EH (cell line): ENCODE data around the gene MAP3K4.
A peak's percentile ranks its signal among the peaks of the same experiment; 100 is the strongest.
"Not testable (repeated sequence)": the region's sequence is repeated elsewhere in the genome, so short reads cannot be mapped to it uniquely, and the experiment has no call there.

Experiments used
- DNase-seq: peaks from one replicate; pipeline ENCODE4 v3.0.0-alpha.2; 2015; ENCODE audit warnings: low read depth

Gene MAP3K4

DNA sequence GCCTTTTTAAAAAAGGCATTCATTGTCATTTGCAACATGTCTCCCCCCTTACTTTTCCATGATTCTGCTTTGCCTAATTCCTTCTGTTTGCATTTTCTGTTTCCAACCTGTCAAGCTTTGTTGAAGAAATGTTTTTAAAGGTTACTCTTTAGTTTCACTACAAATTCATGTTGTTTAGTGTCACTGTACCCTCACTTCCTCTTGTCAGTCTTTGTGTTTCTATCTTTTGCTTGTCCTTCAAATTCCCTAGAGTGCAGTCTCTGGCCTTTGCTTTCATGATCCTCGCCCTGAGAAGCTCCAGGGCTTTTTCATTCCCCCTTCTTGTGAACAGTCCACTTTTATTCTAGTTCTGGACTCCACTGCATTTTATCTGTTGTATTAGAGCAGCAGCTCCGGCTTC, 90.6 kb downstream of the MAP3K4 start:
- no peak for DNase-seq

DNA sequence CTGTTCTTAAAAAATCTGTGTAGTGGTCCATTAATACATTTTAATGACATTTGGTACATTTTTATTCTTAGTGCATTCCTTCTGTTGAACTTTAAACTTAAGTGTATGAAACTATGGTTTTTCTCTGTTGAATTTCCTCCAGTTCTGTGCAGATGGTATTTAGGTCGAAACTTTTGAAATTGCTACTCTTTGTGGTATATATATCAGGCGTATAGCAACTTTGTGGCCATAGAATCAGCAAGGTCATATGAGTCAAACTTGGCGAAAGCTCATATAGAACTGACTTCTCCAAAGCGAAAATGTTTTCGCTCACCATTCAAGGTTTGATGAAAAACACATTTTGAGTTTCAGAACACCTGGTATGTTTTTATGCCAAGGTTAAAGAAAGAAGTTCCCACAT, 93.7 kb downstream of the MAP3K4 start:
- peak; percentile 54 for DNase-seq

DNA sequence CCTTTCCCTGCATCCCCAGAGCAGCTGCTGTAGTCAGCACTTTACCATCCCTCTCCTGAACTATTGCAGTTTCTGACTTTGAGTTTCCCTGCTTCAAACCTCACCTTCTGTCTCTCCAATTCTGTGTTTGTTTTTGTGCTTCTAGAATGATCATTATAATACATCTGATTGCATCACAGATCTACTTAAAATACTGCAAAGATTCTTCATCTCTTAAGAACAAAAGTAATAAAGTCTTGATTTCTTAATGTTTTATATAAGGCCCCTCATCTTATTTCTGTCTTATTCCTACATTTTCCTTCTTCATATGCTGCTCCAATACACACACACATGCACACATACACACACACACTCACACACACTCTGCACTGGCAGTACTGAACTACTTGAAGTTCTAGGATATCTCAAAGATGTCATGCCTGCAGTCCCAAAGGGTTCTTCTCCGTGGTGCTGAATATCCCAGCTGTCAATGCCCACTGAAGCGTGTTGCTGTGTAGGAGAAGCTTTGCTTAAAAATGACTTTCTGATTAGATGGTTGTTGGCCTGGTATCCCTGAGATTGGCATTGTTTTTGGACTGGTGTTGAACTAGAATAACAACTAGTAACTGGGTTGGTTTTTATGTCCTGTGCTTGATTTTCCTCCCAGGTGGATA, 97.2 kb downstream of the MAP3K4 start:
- DNase-seq, result peak; percentile 40

DNA sequence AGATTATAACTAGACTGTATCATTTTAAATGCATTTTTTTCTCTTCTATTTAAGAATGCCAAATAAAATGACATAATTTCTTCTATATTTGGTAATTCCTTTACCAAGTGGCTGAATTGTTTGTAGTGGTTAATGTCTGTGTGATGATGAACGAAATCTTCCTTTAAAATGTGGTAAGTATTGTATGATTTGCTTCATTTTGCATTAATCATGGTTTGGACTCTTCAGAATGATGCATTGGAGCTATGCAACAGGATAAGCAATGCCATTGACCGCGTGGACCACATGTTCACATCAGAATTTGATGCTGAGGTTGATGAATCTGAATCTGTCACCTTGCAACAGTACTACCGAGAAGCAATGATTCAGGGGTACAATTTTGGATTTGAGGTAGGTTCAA, 99.6 kb downstream of the MAP3K4 start:
- DNase-seq, result no peak

DNA sequence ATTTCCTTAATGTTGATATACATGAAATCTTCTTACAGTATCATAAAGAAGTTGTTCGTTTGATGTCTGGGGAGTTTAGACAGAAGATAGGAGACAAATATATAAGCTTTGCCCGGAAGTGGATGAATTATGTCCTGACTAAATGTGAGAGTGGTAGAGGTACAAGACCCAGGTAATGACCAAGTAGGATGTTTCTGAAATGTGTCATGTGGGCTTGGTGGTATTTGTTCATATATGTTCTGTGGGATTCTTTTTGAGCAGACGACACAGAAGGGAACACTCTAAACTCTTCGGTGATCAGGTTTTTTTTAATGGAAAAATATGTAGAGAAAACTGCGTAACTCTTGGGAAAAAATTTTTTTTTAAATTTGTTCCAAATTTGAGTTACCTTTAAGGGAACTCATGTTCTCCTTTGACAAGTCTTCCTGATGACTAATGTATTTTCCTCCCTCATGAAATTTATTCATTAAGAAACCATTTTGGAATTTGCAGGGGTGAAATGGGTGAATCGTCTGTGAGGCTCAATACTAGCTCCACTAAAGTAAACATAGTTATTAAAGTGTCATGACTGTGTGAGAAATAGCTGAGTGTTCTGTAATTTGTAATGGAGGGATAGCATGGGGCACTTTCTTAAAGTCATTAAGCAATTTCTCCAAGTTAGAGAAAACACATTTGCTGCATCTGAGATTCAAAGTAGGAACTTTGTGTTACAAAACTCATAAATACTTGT, 100.6 kb downstream of the MAP3K4 start:
- DNase-seq, result peak; percentile 75

DNA sequence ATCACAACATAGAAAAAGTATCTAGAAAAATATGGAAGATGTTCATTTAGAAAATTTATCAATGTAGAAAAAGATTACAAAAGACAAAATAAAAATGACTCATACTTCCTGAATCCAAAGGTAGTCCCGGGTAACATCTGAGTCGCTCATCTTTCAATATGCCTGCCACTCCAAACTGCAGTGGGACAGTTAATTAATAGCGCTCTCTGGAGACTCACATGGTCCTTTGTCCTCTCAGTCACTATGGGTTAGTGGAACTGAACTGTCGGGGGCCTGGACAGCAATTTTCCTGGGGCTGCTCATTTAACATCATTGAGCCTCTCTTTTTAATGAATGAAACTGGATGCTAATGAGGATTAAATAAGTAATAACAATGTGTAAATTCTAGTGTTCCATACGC, 103.4 kb downstream of the MAP3K4 start:
- peak; percentile 19 for DNase-seq

DNA sequence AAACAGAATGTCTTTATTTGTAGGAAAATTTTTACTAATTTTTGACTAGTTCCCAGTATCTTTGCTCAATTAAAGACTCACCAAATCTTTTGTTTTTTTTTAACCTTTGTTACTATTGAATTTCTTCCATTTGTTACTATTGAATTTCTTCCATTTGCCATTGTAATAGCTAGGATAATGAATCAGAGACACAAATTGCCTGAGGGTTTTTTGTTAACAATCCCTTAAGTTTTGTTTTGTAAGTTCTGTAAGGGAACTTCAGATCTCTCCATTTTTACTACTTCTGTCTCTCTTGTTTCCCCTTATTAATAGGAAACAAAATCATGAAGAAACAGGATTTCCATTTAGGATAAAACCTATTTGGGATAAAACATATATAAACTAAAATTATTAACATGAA, 104.3 kb downstream of the MAP3K4 start:
- no peak for DNase-seq

DNA sequence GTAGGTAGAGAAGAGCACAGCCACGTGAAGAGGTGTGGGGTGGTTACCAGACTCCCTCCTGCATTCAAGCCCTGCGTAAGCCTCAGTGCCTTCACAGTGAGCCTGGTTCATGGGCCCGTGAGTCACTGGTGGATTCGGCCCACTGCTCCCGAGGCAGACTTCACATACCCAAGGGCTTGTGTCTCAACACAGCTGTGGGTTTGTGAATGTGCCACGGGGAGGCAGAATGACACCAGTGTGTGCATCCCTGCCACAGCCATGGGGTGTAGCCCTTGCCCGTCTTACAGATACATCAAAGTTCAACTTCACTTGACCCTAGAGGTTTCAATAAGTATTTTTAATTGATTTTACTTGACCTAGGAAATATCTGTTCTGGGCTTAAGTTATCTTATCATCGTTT, 108.5 kb downstream of the MAP3K4 start:
- no peak for DNase-seq

DNA sequence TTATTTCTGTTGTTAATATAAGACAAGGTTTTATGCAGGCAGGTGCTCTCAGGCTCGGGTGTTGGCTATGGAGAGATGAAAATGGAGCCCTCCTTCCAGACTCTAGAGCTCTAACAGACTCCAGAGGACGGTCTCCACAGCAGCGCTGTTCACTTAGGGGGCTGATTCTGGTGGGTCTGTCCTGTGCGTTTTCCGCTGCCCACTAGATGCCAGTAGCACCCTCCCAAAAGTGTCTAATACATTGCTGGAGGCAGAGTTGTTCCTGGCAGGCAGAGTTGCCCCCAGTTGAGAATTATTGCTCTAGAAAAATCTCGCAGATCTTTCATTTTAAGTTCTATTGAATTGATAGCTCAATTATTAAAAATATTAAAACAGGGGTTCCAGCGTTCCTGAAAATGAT, 109.9 kb downstream of the MAP3K4 start:
- DNase-seq, result no peak

DNA sequence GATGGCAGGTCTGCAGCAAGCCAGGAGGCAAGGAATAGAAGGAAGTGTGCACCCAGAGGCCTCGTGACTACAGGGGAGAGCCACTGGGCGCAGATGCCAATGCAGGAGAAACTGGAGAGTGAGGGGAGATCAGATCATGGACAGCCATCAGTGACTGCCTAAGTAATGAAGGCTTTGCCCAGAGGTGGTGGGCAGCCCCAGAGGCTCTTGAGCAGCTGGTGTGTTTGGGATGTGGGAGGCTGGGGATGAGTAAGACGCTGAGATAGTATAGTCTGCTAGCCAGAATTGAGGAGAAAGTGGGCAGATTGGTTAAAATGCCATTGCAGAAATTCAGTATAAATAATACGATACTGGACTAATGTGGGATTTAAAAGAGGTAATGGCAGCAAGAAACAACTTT, 111.9 kb downstream of the MAP3K4 start:
- DNase-seq, result no peak

DNA sequence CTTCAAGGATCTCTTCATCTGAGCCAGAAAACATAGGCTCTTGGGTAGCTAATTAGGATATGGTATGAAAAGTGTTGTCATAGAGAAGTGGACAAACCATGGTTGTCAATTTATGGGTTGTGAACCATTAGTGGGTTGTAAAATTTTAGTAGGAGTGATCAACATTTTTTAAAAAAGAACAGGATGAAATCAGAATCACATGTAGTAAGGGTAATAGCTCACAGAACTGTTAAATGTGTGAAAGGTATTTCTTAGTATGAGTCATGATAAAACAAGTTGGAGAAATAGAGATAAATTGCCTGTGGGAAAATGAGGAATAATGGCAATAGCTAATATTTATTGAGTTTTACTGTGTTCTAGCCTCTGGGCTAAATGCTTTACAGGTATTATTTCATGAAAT, 113.4 kb downstream of the MAP3K4 start:
- DNase-seq, result peak; percentile 47

DNA sequence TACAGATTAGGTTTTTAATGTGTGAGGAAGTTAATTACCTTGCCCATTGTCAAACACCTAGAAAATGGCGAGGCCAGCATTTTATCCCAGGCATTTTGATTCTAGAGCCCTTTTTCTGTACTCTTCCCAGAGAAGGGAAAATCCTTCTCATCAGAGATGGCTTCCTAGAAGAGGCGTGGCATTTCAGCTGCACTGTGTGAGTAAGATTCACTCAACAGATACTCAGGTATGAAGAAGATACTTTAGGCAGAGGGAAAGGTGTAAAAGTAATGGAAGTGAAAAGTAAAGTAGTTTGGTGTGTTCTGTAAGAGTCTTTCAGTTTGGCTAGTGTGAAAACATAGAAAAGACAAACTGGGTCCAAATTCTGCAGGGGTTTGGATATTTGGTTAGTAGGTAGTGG, 113.8 kb downstream of the MAP3K4 start:
- DNase-seq, result no peak

DNA sequence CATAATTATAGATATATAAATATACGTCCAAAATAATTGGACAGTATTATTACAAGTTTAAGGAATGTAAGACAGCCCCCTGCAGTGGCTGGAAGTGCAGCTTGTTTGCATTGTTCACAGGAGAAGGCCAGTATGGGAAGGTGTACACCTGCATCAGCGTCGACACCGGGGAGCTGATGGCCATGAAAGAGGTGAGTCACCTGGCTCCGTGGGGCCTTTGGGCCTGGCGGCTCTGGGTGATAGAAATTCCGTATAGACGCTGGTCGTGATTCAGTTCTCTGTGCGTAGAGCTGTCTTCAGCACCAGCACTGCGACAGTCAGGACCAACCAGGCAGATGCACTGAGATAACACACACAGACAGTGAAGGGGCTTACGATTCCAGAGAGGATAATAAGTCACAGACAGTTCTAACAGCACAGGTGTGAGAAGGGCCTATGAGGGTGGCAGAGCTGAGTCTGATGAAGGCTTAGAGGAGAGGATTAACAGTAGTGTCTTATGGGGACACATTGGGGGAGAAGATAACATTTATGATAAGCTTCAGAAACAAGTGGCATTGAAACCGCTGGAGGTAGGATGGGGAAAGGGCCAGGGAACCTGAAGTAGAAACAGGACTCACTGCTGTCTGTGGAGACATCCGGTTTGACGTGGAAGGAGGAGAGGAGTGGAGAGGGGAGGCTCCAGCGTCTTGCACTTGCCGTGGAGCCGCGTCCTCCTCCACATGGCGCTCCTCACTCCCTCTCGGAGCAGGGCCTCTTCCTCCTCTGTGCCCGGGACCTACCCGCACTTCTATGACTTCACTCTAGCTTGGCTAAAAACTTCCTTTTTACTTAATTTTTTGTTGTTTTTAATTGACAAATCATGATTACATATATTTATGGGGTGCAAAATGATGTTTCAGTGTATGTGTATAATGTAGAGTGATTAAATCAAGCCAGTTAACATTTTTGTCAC, 116.5 kb downstream of the MAP3K4 start:
- no peak for DNase-seq

DNA sequence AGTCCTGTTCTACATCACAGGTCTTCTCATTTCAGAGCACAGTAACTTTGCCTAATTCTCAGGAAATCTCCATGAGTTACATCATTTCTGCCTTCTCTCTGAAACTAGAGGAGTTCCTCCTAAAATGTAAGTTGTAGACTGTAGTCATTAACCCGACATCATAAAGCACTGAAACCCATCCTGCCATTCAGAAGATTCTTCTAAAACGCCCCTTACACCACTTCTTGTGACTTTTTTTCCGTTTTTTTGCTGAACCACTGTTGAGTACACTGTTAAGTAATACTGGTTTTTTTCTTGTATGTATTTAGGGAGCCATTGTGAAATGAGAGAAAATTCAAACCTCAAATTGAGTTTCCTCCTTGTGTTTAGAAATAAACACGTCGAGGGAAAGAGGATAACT, 117.3 kb downstream of the MAP3K4 start:
- DNase-seq, result no peak

DNA sequence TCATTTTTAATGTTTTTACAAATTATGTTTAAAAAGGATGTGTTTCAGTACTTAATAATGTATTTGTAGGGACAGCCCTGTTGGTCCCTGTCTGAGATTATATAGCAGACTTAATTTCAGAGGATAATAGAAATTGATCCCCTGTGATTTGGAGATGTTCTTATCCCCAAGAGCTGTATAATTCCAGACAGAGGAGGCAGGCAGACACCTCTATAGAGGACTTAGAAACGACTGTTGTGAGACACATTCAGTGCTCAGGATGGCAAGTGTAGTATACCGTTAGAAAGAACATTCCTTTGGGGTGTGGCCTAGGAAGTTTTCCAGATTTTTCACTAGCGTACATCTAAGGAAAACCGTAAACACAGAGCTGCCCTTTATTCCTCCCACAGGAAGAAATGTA, 117.8 kb downstream of the MAP3K4 start:
- no peak for DNase-seq

DNA sequence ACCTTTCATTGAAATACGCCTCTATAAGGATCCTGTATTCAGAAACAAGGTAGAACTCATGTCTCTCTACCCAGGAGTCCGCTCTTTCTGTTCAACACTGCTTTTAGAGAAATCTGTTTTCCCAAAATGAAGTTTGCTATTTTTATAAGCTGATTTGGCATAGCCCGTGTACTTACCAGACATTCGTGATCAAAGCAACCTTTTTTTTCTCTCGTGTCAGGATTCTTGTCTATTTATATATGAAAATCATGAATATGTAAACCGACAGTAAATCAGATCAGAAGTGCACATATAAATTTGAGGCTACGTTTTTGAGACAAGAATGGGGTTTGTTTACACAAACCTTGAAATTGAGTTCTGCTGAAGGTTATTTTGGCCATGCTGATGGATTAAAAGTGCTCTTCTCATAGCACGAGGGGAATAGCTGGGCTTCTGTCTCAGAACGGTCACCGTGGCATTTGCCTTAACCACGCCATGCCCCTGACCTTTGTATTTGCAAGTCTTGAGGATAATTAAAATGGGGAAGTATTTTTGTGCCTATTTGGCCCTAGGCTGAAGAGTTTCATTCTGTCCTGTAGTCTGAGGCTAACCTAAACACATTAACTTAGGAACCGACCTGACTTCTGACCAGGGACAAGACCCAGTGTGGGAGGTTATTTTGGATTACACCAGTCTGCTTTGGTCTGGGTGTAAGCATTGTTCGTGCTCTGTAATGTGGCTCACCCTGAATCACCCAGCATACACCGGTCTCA, 118.6 kb downstream of the MAP3K4 start:
- no peak for DNase-seq

DNA sequence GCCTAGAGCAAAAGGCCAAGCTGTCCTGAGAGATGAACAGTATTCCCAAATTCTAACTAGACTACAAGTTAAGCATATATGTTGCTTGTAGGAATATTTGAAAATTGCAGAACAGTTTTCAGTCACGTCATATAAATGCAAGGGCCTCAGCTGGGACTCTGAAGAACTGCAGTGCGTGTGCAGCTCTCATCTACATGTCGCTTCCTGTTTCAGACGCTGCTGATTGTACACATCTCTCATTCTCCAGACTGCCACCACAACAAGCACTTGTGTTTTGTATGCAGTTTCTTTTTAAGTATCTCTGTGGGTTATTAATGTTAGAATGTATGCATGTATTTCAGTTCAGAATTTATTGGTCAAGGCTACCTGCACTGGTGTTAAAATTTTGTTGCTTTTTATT, 119.7 kb downstream of the MAP3K4 start:
- DNase-seq, result no peak

DNA sequence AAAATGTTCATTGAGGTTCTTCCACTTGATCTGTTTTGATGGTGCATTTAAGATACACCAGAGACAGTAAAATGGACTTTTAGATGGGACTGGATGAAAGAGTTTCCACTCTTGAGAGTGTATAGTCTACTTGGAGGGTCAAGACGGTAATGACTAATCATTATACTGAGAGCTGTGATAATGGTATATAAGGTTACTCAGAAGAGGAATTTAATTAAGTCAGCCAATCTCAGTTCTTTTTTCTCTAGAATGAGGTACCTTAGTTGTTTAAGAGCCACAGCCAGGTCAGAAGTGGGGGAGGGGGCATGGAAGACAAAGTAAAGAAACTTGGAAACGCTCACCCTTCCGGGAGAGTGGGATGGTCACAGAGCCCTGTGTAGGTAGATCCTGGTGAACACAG, 123.9 kb downstream of the MAP3K4 start:
- DNase-seq, result no peak

DNA sequence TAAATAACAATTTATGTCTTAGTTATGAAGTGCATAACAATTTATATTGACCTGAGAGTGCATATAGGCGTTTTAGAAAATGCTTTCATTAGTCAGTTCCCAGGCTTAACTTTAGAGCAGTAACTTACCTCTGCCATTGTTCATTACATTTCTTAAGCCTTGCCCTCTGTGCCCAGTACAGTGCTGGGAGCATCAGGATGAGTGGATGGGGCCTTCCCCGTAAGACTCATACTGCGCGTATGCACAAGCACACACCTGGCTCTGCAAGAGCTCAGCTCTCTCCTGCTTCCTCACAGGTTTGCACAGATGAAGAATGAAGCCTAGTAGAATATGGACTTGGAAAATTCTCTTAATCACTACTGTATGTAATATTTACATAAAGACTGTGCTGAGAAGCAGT, 125.0 kb downstream of the MAP3K4 start:
- DNase-seq, result no peak

DNA sequence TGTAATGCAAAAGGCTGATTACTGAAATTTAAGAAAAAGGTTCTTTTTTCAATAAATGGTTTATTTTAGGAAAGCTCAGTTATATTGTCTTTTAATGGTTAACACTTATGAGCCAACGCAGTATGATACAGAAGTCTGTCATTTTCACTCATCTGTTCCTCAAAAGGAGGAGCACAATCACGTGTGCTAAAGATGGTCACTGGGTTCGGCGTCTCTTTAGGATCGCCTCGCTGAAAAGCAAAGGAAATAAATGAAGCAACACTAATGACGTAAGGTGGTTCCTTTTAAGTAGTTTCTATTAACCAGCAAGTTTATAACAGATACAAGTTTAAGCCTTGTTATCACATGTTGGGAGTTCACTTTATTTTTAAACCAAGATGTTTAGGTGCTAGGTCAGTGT, 125.7 kb downstream of the MAP3K4 start:
- DNase-seq, result no peak

DNA sequence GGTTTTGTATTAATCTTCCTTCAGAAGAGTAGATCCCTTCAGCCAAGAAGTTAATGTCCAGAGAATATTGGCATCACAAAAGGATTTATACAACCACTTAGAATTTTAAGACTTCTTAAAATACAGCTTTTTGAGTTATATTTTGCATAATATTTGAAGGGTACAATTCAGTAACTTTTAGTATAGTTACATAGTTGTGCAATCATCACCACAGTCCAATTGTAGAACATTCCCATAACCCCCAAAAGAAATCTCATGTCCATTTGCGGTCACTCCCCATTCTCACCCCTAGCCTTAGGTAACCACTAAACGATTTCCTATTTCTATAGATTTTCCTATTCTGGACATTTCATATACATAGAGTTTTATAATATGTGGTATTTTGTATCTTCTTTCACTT, 126.4 kb downstream of the MAP3K4 start:
- no peak for DNase-seq

DNA sequence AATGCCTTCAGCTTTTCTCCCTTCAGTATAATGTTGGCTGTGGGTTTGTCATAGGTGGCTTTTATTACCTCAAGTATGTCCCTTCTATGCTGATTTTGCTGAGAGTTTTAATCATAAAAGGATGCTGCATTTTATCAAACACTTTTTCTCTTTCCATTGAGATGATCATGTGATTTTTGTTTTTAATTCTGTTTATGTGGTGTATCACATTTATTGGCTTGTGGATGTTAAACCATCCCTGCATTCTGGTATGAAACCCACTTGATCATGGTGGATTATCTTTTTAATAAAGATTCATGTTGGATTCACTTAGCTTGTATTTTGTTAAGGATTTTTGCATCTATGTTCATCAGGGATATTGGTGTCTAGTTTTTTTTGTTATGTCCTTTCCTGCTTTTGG, 131.8 kb downstream of the MAP3K4 start:
- not testable (repeated sequence) for DNase-seq
